Stimulated activated CD4-positive, alpha-beta T cell treated with anti-CD3 and anti-CD28 coated beads, Interleukin-1b, Interleukin-23, amount 100 ng/mL, for 48 hours (primary cell): ENCODE data around the gene PRSS50.

ENCODE experiments used
- DNase-seq: peaks from one replicate; pipeline ENCODE4 v3.0.0-alpha.2; 2020

The PRSS50 gene

DNA sequence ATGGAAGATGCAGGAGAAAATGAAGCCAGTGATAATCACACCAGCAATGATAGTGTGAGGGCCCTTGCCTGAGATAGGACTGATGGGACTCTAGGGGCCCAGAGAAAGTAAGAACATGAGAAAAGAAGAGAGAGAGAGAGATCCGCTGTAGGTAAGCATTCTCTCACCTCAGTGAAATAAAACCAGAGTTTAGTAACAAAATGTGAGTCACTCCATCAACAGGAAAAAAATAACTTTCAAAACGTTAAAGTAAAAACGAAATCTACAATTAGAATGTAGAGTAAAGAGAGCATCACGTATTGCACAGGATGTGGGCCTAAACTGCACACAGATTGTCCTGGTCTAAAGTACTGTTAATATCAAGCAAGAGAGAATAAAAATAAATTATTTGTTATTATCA lies 6.8 kb upstream of the PRSS50 start:
- no peak for DNase-seq

DNA sequence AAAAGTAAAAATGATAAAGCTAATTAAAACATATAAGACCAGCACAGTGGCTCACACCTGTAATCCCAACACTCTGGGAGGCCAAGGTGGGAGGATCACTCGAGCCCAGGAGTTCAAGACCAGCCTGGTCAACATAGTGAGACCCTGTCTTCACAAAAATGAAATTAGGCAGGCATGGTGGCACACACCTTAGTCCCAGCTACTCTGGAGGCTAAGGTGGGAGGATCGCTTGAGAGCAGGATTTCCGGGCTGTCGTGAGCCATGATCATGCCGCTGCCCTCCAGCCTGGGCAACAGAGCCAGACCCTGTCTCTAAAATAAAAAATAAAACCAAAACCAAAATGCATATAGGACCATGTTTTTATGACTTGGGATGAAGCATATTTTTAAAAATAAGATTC lies 4.8 kb upstream of the PRSS50 start:
- no peak for DNase-seq

GRCh38 chr3:46721009-46721408 lies 3.3 kb upstream of the PRSS50 start:
- DNase-seq, result no peak

DNA sequence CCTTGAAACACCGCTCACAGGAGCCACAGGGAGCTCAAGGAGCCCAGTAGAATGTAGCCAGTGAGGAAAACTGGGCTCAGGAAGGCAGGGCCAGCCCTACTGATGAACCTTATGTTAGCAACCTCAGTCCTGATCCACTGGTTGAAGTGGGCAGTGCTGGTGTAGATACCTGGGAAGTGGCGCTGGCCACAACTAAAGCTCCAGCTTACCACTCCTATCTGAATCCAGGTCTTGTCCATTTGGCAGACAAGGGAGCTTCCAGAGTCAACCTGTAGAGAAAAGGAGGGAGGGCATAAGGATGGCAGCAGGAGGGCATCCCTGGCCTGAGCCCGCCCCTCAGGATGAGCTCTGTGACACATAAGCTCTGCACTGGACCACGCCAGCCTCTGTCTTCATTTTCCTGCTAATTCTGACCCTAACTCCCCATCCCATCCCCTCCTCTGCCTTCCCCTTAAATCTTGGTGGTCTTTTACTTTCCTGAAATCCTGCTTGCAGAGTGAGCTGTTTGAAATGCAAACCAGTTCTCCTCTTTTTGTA lies 2.1 kb upstream of the PRSS50 start:
- no peak for DNase-seq

DNA sequence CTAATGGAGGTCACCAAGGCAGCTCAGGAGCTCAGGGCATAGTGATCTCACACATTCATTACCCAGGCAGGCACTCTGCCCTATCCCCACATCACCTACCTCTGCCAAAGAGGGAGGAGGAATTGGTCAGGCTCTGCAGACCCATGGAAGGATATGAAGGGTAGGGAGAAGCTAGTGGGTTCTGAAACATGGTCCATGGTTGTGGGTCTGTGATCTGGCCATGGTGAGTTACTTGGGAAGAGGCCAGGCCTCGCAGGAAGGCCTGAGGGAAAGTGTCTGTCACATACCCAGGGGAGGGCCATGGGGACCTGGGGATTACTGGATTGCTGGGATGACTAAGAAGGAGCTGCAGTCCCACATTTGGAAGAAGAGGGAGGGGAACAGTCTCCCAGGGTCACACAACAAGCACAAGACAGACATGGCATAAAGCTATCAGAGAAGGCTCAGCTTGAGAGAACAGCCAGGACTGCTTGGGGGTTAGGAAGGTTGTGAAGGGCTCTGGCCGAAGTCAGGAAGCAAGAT lies 1.4 kb upstream of the PRSS50 start:
- no peak for DNase-seq

DNA sequence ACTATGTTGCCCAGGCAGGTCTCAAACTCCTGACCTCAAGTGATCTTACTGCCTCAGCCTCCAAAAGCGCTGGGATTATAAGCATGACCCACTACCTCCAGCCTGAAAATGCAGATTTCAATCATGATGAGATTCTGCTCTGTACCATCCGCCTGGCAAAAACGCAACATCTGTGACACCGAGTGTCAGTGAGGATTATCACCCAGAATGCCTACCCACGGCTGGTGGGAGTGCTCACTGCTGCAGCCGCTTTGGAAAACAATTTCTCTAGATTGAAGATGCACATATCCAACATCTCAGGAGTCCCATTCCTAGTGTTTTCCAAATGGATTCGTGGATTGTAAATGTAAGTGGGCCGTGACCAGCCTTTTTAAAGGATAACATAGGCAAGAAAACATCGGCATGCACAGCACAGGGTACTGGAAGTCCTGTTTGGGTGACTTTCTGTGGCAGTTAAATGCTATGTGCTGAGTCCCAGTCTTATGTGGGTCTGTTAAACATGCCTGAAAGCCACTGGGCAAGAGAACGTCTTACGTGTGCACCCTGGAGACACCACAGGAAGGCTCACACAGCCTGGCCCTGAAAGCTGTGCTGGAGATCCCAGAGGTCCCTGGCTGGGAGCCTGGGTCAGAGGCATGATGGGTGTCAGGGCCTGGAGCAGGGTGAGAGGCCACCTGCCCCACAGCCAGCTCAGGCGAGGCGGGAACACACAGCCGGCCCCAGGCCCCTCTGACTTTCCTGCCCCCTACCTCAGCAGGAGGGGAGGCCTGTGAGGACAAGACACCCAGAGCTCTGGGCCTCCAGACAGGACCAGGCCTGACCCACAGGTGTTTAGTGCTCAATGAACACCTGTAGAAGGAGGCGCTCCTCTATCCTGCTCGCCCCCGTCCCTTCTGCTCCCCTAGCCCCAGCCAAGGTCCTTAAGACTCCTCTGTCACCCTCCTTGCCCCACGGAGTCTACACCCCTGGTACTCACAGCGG lies 918 bp downstream of the PRSS50 start:
- no peak for DNase-seq

GRCh38 chr3:46715507-46716175 lies 2.0 kb downstream of the PRSS50 start:
- DNase-seq, result no peak

GRCh38 chr3:46714728-46715506 lies 2.8 kb downstream of the PRSS50 start:
- no peak for DNase-seq

DNA sequence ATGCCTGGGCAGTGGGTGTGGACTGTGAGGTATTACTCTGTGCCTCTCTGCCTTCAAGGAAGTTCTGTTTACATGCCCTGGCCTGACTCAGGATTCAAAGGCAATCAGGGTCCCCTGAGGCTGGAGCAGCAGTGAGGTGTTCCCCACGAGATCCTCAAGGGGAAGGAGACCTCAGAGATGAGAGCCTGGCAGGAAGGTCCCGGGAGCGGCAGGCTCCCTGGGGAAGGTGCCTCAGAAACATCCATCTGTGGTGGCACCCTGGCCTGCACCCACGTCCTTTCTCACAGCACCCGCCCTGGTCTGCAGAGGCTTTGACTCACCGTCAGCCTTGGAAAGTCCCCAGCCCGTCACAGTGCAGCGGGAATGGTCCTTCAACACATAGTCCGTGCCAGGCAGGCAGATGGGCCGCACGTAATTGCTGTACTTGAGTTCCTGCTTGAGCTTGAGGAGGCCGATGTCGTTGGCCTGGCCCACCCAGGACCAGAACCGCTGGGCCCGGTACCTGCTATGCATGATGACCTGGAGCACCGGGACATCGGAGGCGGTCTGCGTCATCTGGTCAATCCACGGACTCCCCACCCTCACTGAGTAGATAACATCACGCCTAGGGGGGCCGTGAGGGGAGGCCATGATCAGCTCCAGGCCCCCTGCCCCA lies 3.6 kb downstream of the PRSS50 start:
- no peak for DNase-seq

DNA sequence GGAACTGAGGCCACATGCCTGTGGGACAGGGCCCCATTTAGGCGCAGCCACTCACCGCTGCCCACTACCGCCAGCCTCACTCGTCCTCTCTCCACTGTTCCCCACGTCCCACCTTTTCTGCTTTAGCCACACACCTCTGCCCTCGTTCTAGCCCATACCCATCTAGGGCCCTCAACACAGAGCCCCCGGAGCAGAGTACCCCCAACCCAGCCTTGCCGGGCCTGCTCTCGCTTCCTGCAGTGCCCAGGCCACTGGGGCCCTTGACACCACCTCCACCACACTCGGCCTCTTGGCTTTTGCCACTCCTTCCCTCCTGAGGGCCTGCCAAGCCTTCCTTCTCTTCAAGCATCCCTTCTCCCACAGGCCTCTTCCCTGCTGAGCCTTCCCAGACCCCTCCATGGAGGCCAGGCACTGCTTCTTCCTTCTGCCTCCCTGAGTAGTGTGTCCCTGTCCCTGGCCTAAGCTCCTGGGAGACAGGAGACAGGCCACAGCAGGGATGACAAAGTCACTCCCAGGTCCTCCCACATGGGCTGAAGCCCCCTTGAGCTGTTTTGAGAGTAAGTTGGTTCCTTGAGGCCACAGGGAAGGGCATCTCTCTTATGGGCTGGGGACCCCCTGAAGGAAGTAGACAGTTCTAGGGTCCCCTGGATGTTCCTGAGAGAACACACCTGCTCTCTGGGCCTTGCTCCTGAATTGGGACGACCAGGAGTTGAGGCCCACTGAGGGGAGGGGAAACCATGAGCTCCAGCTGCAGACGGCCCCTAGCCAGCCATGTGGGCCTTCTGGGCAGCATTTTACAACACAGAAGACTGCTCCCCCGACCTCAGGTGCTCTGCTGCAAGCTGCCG lies 4.4 kb downstream of the PRSS50 start:
- DNase-seq, result no peak

- DNase-seq, result no peak
Observed at GRCh38 chr3:46712191-46713049, 5.2 kb downstream of the PRSS50 start.

GRCh38 chr3:46711760-46712159 lies 5.9 kb downstream of the PRSS50 start:
- no peak for DNase-seq

DNA sequence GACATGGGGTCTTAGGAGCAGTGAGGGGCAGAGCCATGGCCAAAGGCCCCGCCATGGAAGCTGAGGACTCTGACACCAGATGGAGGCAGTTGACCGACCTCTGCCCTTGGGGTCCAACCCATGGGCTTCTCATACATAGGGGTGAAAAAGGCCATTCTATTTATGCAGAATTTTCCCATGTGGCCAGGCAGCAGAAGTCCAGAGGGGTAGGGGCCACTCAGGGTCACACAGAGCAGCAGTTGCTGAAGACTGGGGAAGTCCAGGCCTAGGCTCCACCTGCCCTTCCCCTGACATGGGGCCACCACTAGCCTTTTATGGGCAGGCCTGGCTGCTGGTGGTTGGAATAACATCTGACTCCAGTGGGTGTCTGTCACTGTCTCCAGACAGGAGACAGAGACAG lies 6.4 kb downstream of the PRSS50 start:
- no peak for DNase-seq

GRCh38 chr3:46710671-46711295 lies 6.9 kb downstream of the PRSS50 start:
- DNase-seq, result no peak

- DNase-seq, result no peak
Observed at GRCh38 chr3:46710229-46710628, 7.4 kb downstream of the PRSS50 start.

GRCh38 chr3:46709721-46710120 lies 7.9 kb downstream of the PRSS50 start:
- DNase-seq, result no peak

- no peak for DNase-seq
Observed at GRCh38 chr3:46709157-46709654, 8.5 kb downstream of the PRSS50 start.

GRCh38 chr3:46708401-46709156 lies 9.1 kb downstream of the PRSS50 start:
- no peak for DNase-seq

GRCh38 chr3:46707601-46708011 lies 10.1 kb downstream of the PRSS50 start:
- DNase-seq, result no peak
